HS-5 (cell line): Measurements from ENCODE around the gene SNX6.
"Not testable (repeated sequence)": the region's sequence is repeated elsewhere in the genome, so short reads cannot be mapped to it uniquely, and the experiment has no call there.

ENCODE experiments used
- DNase-seq: peaks from one replicate; pipeline ENCODE4 v3.0.0-alpha.2; 2012; ENCODE audit warnings: low read depth

SNX6 gene

GRCh38 chr14:34629657-34630529, at the start of gene SNX6:
Gene SNX6, minus strand, starts transcription at chr14:34630148. Its CDS starts 32 bp downstream, at chr14:34630116.
- DNase-seq, result no peak

GRCh38 chr14:34678735-34679134, 48.8 kb upstream of the SNX6 start:
- no peak for DNase-seq

- no peak for DNase-seq
Measured at GRCh38 chr14:34678306-34678705, 48.4 kb upstream of the SNX6 start.

- no peak for DNase-seq
Measured at GRCh38 chr14:34676516-34677211, 46.7 kb upstream of the SNX6 start.

- DNase-seq, result no peak
Measured at GRCh38 chr14:34673702-34674101, 43.8 kb upstream of the SNX6 start.

GRCh38 chr14:34671716-34672115, 41.8 kb upstream of the SNX6 start:
- no peak for DNase-seq

GRCh38 chr14:34668111-34668510, 38.2 kb upstream of the SNX6 start:
- no peak for DNase-seq

GRCh38 chr14:34667007-34667406, 37.1 kb upstream of the SNX6 start:
- DNase-seq, result no peak

GRCh38 chr14:34665785-34666435, 36.0 kb upstream of the SNX6 start:
- peak; percentile 92 for DNase-seq

GRCh38 chr14:34662561-34663088, 32.7 kb upstream of the SNX6 start:
- DNase-seq, result no peak

- no peak for DNase-seq
Measured at GRCh38 chr14:34660796-34661195, 30.8 kb upstream of the SNX6 start.

GRCh38 chr14:34655959-34656358, 26.0 kb upstream of the SNX6 start:
- no peak for DNase-seq

- DNase-seq, result not testable (repeated sequence)
Measured at GRCh38 chr14:34653073-34653472, 23.1 kb upstream of the SNX6 start.

GRCh38 chr14:34652348-34652747, 22.4 kb upstream of the SNX6 start:
- DNase-seq, result not testable (repeated sequence)

- DNase-seq, result peak; percentile 97
Measured at GRCh38 chr14:34650786-34651584, 21.0 kb upstream of the SNX6 start.

- not testable (repeated sequence) for DNase-seq
Measured at GRCh38 chr14:34650006-34650405, 20.1 kb upstream of the SNX6 start.

GRCh38 chr14:34649344-34649743, 19.4 kb upstream of the SNX6 start:
- peak; percentile 87 for DNase-seq

- DNase-seq, result no peak
Measured at GRCh38 chr14:34646570-34647255, 16.8 kb upstream of the SNX6 start.

- no peak for DNase-seq
Measured at GRCh38 chr14:34643361-34643760, 13.4 kb upstream of the SNX6 start.

- DNase-seq, result no peak
Measured at GRCh38 chr14:34642595-34642994, 12.6 kb upstream of the SNX6 start.

GRCh38 chr14:34640826-34641225, 10.9 kb upstream of the SNX6 start:
- DNase-seq, result no peak
